NCI-H2029 treated with DMSO at 0.1 percent for 48 hours (cell line): Measurements from ENCODE around the gene PPEF2.
A peak's percentile ranks its signal among the peaks of the same experiment; 100 is the strongest.

Source experiments
- DNase-seq: peaks from one replicate; lab custom pipeline; 2025; lab: John Stamatoyannopoulos, UW

Gene PPEF2

DNA sequence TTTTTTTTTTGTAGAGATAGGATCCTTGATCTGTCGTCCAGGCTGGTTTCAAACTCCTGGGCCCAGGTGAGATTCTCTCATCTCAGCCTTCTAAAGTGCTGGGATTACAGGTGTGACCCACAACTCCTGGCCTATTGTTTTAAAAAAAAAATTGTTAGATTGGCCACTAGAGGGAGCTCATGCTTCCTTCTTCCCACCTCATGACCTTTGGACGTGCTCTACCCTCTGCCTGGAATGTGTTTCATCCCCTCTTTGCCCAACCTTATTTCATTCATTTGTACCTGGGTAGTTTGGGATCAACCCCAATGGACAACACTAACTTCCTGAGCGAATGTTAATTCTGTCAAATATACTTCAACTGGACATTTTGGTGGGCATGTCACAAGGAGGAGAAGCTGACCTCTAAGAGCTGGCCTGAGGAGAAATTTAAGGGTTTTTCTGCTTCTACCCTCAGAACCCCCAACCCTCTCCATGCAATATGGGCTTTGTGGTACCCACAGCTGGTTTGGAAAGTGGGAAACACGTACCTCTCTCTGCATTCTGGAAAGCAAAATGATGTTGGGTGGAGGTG is 6.4 kb downstream of the PPEF2 start:
- DNase-seq = peak; percentile 22

DNA sequence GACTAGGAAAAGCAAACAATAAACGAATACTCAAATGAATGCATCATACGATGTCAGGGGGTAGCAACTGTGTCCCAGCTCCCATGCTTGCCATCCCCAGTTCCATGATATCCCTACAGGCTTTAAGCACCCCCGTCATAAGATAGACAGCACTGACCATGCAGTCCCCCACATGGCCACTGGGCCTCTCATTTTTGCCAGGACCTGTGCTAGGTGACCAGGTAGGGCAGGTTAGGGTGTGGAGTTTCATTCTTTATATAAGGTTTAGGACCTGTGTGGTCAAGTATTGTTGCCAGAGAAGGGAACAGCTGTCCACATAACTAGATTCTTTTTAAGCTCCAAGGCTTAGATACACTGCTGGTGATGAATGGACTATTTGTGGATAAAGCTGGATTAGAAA is 9.7 kb downstream of the PPEF2 start:
- no peak for DNase-seq

- DNase-seq = no peak
Observed at GRCh38 chr4:75891611-75892010, 10.6 kb downstream of the PPEF2 start.

GRCh38 chr4:75889537-75890199 is 12.6 kb downstream of the PPEF2 start:
- DNase-seq = no peak

- no peak for DNase-seq
Observed at GRCh38 chr4:75886104-75886503, 16.1 kb downstream of the PPEF2 start.

DNA sequence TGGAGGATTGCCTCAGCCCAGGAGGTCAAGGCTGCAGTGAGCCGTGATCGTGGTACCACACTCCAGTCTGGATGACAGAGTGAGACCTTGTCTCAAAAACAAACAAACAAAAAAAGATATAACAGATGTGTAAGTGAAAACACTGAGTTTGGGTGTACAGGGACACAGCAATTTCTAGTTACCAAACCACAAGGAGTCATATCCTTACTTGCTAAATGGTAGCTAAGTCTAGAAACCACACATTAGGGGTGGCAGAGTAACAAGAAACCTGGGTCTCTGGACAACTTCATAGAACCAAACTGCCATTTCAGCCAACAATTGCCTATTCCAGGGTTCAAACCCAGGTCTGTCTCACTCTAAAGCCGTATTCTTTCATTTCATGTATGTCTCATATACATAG is 20.8 kb downstream of the PPEF2 start:
- no peak for DNase-seq

- DNase-seq = no peak
Observed at GRCh38 chr4:75880278-75880677, 22.0 kb downstream of the PPEF2 start.

- no peak for DNase-seq
Observed at GRCh38 chr4:75878246-75878756, 24.0 kb downstream of the PPEF2 start.

- no peak for DNase-seq
Observed at GRCh38 chr4:75876218-75876617, 26.0 kb downstream of the PPEF2 start.

- no peak for DNase-seq
Observed at GRCh38 chr4:75869100-75869499, 33.2 kb downstream of the PPEF2 start.

GRCh38 chr4:75867130-75867529 is 35.1 kb downstream of the PPEF2 start:
- no peak for DNase-seq

DNA sequence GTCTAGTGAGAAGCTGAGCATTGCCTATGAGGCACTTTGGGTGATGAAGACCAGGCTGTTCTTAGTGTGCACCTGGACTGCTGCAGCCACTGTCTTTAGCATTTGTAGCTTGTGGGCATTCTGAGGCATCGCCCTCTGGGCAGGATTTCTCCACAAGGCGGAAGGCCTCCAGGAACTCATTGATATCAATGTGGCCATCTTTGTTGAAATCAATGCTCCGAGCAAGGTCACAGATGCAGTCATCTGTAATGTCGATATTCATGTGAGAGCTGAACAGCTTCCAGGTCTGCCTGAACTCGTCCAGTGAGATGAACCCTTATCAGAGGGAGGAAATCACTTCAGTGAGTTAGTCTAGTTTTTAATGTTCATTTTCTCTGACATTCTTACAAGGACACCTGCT is 41.6 kb downstream of the PPEF2 start:
- no peak for DNase-seq

DNA sequence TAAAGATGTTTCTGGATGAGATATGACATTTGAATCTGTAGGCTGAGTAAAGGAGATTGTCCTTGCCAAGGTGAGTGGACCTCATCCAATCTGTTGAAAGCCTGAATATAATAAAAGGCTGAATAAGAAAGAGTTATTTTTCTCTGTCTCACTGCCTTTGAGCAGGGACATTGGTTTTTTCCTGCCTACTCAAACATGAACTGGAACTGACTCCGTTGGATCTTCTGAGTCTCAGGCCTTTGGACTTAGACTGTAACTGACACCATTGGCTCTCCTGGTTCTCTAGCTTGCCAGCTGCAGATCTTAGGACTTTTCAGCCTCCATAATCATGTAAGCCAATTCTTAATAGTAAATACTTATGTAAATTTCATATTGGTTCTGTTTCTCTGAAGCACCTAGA is 43.5 kb downstream of the PPEF2 start:
- DNase-seq = no peak

GRCh38 chr4:75849461-75849860 is 52.8 kb downstream of the PPEF2 start:
- DNase-seq = no peak

- DNase-seq = no peak
Observed at GRCh38 chr4:75848891-75849290, 53.4 kb downstream of the PPEF2 start.

DNA sequence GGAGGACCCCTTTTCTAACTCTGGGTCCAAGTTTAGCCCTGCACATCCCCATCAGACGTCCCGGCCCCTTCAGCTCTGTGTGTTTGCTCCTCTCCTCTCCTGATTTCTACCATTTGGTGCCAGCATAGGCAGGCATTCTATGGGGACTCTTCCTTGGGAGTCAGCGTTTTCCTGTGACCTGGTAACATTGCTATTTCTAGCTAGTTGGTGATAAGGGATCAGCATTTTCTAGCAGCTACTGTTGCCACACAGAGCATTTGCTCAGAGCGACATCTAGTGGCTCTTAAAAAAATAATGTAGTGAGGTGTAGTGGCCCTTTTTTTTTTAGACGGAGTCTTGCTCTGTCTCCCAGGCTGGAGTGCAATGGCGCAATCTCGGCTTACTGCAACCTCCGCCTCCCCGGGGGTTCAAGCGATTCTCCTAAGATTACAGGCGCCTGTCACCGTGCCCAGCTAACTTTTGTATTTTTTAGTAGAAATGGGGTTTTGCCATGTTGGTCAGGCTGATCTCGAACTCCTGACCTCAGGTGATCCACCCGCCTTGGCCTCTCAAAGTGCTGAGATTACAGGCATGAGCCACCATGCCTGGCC is 54.0 kb downstream of the PPEF2 start:
- peak; percentile 69 for DNase-seq

DNA sequence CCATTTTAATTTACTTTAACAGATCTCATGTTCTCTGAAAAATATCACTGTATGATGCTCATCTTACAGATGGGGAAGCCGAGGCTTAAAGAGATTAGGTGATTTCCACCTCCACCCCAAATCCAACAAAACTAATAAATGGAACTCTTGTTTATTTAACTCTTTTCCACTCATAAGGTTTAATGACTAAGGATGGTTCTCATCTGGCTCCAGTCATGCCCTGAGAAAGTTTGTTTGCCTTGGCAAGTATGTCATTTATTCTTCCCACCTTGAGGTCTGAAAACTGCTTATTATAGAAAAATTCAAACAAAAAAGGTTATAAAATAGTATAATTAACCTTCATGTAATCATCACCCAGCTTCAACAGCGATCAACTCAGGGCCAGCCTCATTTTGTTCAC is 56.3 kb downstream of the PPEF2 start:
- no peak for DNase-seq

- DNase-seq = no peak
Observed at GRCh38 chr4:75844151-75844662, 58.0 kb downstream of the PPEF2 start.

DNA sequence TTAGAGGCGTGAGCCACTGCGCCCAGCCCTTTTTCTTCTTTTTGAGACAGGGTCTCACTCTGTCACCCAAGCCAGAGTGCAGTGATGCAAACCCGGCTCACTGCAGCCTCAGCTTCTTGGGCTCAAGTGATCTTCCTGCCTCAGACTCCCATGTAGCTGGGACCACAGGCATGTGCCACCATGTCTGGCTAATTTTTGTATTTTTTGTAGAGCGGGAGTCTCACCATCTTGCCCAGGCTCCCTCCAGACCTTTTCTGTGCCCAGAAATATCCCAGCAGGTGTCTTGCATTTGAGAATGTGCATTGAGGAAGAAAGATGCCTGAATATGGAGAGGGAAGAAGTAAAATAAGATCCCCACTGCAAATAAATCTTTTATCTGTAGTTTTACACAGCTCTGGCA is 58.7 kb downstream of the PPEF2 start:
- no peak for DNase-seq

DNA sequence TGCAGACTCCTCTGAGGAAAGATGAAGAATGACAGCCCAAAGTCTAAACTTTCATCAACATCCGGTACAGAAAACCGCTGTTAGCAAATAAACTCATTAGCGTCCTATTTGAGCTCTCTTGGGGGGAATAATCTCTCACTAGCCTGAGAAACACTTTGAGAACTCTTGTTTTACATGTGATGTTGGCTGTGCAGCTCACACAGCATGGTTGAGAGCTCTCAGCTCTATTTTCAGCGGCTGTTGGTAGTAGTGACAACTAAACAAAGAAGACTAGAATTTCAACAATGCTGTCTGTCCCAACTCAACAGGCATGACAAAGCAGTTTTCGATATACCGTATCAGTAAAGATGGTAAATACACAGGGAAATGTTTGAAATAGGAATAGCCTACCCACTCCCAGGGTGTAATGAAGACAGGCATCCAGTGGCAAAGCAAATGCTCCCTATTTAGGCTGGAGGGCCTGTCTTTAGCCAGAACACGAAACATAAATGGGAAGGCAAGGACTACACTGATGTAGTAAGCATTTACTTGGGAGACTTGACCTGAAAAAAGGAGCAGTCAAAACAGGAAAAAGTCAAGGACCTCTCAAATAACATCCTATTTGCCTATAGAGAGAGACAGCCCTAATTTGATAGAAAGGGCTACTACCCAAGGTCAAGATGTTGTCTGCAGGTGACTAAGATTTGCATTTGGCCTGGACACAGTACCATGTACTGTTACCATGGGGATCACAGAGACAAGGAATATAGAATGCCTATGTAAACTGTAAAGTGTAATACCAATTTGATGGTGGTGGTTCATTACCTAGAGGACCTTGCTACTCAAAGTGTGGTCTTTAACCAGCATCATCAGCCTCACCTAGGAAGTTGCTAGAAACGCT is 60.4 kb downstream of the PPEF2 start:
- no peak for DNase-seq

DNA sequence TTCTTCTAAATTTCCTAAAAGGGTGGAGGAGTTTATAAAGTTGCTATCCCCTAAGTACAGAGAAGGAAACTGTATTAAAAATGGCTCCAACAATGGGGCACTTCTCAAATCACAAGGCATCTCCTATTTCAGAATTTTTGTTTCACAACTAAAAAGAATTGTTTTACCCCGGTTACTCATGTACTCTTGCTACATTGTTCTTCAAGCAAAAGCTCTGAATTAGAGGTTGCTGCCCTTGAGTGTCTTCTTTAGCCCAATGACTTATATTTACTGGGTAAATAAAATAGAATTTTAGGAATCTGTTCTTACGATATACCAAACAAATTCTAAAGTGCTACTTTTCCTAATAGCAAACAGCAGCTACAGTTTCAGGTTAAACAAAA is 67.5 kb downstream of the PPEF2 start:
- DNase-seq = no peak

DNA sequence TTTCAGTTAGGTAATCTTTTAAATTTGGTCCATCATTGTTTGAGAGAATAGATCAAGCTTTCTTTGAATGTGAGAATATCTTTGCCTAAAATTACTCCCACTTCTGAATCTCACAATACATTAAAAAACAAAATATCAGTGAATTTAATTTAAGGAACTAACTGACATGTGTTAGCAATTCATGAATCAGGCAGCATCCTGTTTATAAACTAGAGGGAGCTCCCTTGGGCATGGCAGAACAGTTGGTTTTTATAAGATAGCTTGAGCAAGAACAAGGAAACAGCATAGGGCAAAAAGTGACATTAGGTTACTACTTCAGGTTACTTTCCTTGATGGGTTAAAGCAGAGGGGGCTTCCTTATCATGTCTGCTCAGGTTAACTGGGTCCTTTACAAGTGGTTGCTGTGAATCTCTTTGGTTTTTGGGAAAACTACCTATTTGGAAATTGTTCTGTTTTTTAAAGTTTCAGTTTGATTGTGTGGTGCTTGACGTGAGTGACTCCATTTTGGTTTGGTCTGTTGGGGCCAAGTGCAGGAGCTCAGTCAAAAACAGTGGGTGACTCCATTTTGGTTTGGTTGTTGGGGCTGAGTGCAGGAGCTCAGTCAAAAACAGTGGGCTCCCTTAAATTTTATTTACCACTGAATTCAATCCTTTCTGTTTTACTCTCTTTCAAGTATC is 68.0 kb downstream of the PPEF2 start:
- no peak for DNase-seq
